IMR-90 (cell line): ENCODE measurements around the gene DEFB129. TPM values are rescaled to one million over a fixed set of nuclear protein-coding genes. Genes with fewer than 3 reads are reported as not detected.

Experiments
- ATAC-seq: fragments of 200-7000 bp; cut with Tn5 transposase; 2 replicates; pipeline ENCODE4 v1.9.1; 2020; ENCODE audit warnings: low read depth, mild to moderate bottlenecking, moderate library complexity
- Bru-seq: library from RNA; stranded (reverse); fragments of 400-500 nt; gene quantifications from one replicate; lab custom pipeline; 2021; lab: Mats Ljungman, UMichigan
- BruChase-seq, 2 experiments: library from RNA; stranded (reverse); fragments of 400-500 nt; gene quantifications; one replicate each; lab custom pipeline; 2021; lab: Mats Ljungman, UMichigan
- BruUV-seq: library from RNA; stranded (reverse); fragments of 400-500 nt; replicated peaks from 2 replicates; lab custom pipeline; 2021; lab: Mats Ljungman, UMichigan
- CTCF ChIA-PET: fragments of 300-600 bp; formaldehyde crosslinking; extraction: SDS; loops from one replicate; lab custom pipeline; 2021; ENCODE audit warnings: antibody characterized with exemption; lab: Yijun Ruan, JAX
- POLR2A ChIA-PET: fragments of 300-600 bp; sonication (Branson Sonifier 250); formaldehyde crosslinking; loops from one replicate; lab custom pipeline; 2022; ENCODE audit warnings: antibody characterized with exemption; ENCODE audit not compliant: unreplicated experiment; lab: Charles Lee
- DNase-seq: peaks from one replicate; pipeline ENCODE4 v3.0.0; 2013
- H2AFZ ChIP-seq: replicated peaks from 2 replicates; pipeline ENCODE3; 2013; ENCODE audit warnings: low read length, mild to moderate bottlenecking; ENCODE audit not compliant: poor library complexity
- H2AK5ac ChIP-seq: 2 replicates; pipeline ENCODE4 v1.6.1; 2013; ENCODE audit warnings: low read depth, low read length, inconsistent platforms
- H2AK9ac ChIP-seq: replicated peaks from 2 replicates; pipeline ENCODE3; 2013; ENCODE audit warnings: mild to moderate bottlenecking, low read depth, low read length, moderate library complexity; ENCODE audit not compliant: poor library complexity
- H2BK120ac ChIP-seq: 2 replicates; pipeline ENCODE4 v1.6.1; 2013; ENCODE audit warnings: low read depth, low read length, inconsistent platforms
- H2BK15ac ChIP-seq: 3 replicates; pipeline ENCODE4 v1.6.1; 2013; ENCODE audit warnings: low read depth, low read length, inconsistent platforms
- H2BK20ac ChIP-seq: 2 replicates; pipeline ENCODE4 v1.6.1; 2013; ENCODE audit warnings: low read depth, mild to moderate bottlenecking, inconsistent platforms, low read length, moderate library complexity
- H2BK5ac ChIP-seq: 2 replicates; pipeline ENCODE4 v1.6.1; 2013; ENCODE audit warnings: mild to moderate bottlenecking, low read depth, low read length, inconsistent platforms; ENCODE audit not compliant: poor library complexity, severe bottlenecking
- H3K14ac ChIP-seq: replicated peaks from 2 replicates; pipeline ENCODE4 v1.6.1; 2013; ENCODE audit warnings: low read depth, low read length, inconsistent platforms
- H3K18ac ChIP-seq: 2 replicates; pipeline ENCODE4 v1.6.1; 2013; ENCODE audit warnings: low read depth, low read length, control low read depth
- H3K23ac ChIP-seq: 2 replicates; pipeline ENCODE4 v1.6.1; 2013; ENCODE audit warnings: low read depth, low read length, inconsistent platforms
- H3K27ac ChIP-seq: 2 replicates; pipeline ENCODE4 v1.5.1; 2013; ENCODE audit warnings: mild to moderate bottlenecking, control low read depth, low read length; ENCODE audit not compliant: insufficient read depth
- H3K27me3 ChIP-seq: 2 replicates; pipeline ENCODE4 v1.6.1; 2013; ENCODE audit warnings: low read length; ENCODE audit not compliant: control insufficient read depth, insufficient read depth
- H3K36me3 ChIP-seq: 2 replicates; pipeline ENCODE4 v1.6.1; 2013; ENCODE audit warnings: low read length, mixed read lengths; ENCODE audit not compliant: control insufficient read depth, insufficient read depth
- H3K4ac ChIP-seq: 2 replicates; pipeline ENCODE4 v1.6.1; 2013; ENCODE audit warnings: low read depth, low read length, inconsistent platforms
- H3K4me1 ChIP-seq: 2 replicates; pipeline ENCODE4 v1.6.1; 2013; ENCODE audit warnings: low read length, mixed read lengths; ENCODE audit not compliant: control insufficient read depth, insufficient read depth
- H3K4me2 ChIP-seq: 2 replicates; pipeline ENCODE4 v1.6.1; 2013; ENCODE audit warnings: low read depth, mild to moderate bottlenecking, control low read depth, low read length, moderate library complexity
- H3K4me3 ChIP-seq: 2 replicates; pipeline ENCODE4 v1.5.1; 2013; ENCODE audit warnings: low read depth, mild to moderate bottlenecking, control low read depth, low read length, moderate library complexity; ENCODE audit not compliant: insufficient read depth
- H3K56ac ChIP-seq: 2 replicates; pipeline ENCODE4 v1.6.1; 2013; ENCODE audit warnings: low read length, inconsistent platforms; ENCODE audit not compliant: insufficient read depth; ENCODE audit errors: extremely low read depth
- H3K79me1 ChIP-seq, 2 experiments: 2 replicates each; pipeline ENCODE4 v1.6.1; 2013; ENCODE audit warnings: low read length in 2 of 2, inconsistent platforms in 1 of 2, low read depth in 1 of 2
- H3K9ac ChIP-seq: 2 replicates; pipeline ENCODE4 v1.6.1; 2013; ENCODE audit warnings: low read depth, low read length, control low read depth
- H3K9me1 ChIP-seq: 2 replicates; pipeline ENCODE4 v1.6.1; 2013; ENCODE audit warnings: low read length, inconsistent platforms; ENCODE audit not compliant: insufficient read depth
- H3K9me3 ChIP-seq: 2 replicates; pipeline ENCODE4 v1.6.1; 2013; ENCODE audit warnings: low read length; ENCODE audit not compliant: control insufficient read depth, insufficient read depth
- H4K20me1 ChIP-seq: 2 replicates; pipeline ENCODE4 v1.6.1; 2013; ENCODE audit warnings: low read length, inconsistent platforms; ENCODE audit not compliant: insufficient read depth
- H4K5ac ChIP-seq: 2 replicates; pipeline ENCODE4 v1.6.1; 2013; ENCODE audit warnings: mild to moderate bottlenecking, low read depth, low read length, control low read depth
- H4K8ac ChIP-seq, 2 experiments: 2 replicates each; pipeline ENCODE4 v1.6.1; 2013; ENCODE audit warnings: low read depth in 2 of 2, low read length in 2 of 2, control low read depth in 1 of 2, inconsistent platforms in 1 of 2
- H4K91ac ChIP-seq: 2 replicates; pipeline ENCODE4 v1.6.1; 2013; ENCODE audit warnings: low read depth, low read length, inconsistent platforms; ENCODE audit not compliant: insufficient read depth
- CEBPB ChIP-seq: IDR thresholded peaks from 2 replicates; pipeline ENCODE4 v1.6.1; 2012; ENCODE audit warnings: low read depth, low read length, improper control_type of control experiment
- CHD1 ChIP-seq: IDR thresholded peaks from 2 replicates; pipeline ENCODE4 v1.6.1; 2012; ENCODE audit warnings: low read depth, low read length, improper control_type of control experiment
- MAFK ChIP-seq: IDR thresholded peaks from 2 replicates; pipeline ENCODE4 v1.6.1; 2012; ENCODE audit warnings: low read depth, low read length, improper control_type of control experiment
- MXI1 ChIP-seq: IDR thresholded peaks from 2 replicates; pipeline ENCODE4 v1.6.1; 2012; ENCODE audit warnings: low read depth, mild to moderate bottlenecking, low read length, moderate library complexity, borderline replicate concordance
- NFE2L2 ChIP-seq: fragments of 150-350 bp; IDR thresholded peaks from 2 replicates; pipeline ENCODE4 v1.6.1; 2016; ENCODE audit warnings: low read depth, mild to moderate bottlenecking, low read length
- POLR2A ChIP-seq: IDR thresholded peaks from 2 replicates; pipeline ENCODE4 v1.6.1; 2012; ENCODE audit warnings: mild to moderate bottlenecking, low read depth, low read length
- RFX5 ChIP-seq: IDR thresholded peaks from 2 replicates; pipeline ENCODE4 v1.8.0; 2012; ENCODE audit warnings: low read depth, mild to moderate bottlenecking, low read length, moderate library complexity
- SMC3 ChIP-seq: fragments of 150-350 bp; IDR thresholded peaks from 2 replicates; pipeline ENCODE4 v1.6.1; 2016; ENCODE audit warnings: low read depth, mild to moderate bottlenecking, antibody characterized with exemption, low read length, moderate library complexity
- WGBS, 2 experiments: methylation state at CpG; one replicate each; pipeline versions ENCODE4 v1.1.5 to v1.1.7; 2013; ENCODE audit warnings: missing lambda C conversion rate in 2 of 2; ENCODE audit not compliant: insufficient read length in 1 of 2; ENCODE audit errors: extremely low coverage in 2 of 2; 5-methylcytosine and 5-hydroxymethylcytosine counted together
- dilution Hi-C: fragments of 300-500 bp; cut with HindIII; formaldehyde crosslinking; loops from one replicate; pipeline ENCODE4 v1.14.3; 2018; ENCODE audit warnings: low sequenced_read_pairs; ENCODE audit not compliant: unreplicated experiment
- in situ Hi-C: fragments of 300-500 bp; cut with MboI; formaldehyde crosslinking; loops from 3 replicates; pipeline ENCODE4 v1.14.3; 2019; ENCODE audit warnings: low sequenced_read_pairs, inconsistent platforms, mixed read lengths
- intact Hi-C: fragments of 100-400 bp; cut with micrococcal nuclease; formaldehyde crosslinking; loops from 2 replicates; pipeline ENCODE4 v1.10.0; 2022
- long read RNA-seq: library from polyadenylated mRNA; unstranded; transcript quantifications from one replicate; pipeline ENCODE4 v2.0.0, GENCODE V29; 2021; ENCODE audit not compliant: unreplicated experiment
- polyA plus RNA-seq, 3 experiments: library from polyadenylated mRNA; depleted of rRNA; stranded (reverse); fragments of >200 nt; gene quantifications; 2 replicates each; pipeline ENCODE4 v1.2.3, GENCODE V29; 2012; ENCODE audit warnings: low replicate concordance in 1 of 3
- total RNA-seq: library from RNA; depleted of rRNA; stranded (reverse); fragments of >200 nt; gene quantifications from 2 replicates; pipeline ENCODE4 v1.2.3, GENCODE V29; 2012; rRNA removed
- TF ChIP-seq, protein P1 (sequence below): fragments of 150-350 bp; IDR thresholded peaks from 2 replicates; pipeline ENCODE4 v1.6.1; 2016; ENCODE audit warnings: low read depth, mild to moderate bottlenecking, low read length, moderate library complexity, borderline replicate concordance

DEFB129 gene, protein sequence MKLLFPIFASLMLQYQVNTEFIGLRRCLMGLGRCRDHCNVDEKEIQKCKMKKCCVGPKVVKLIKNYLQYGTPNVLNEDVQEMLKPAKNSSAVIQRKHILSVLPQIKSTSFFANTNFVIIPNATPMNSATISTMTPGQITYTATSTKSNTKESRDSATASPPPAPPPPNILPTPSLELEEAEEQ
- total RNA-seq (not detected in 2 replicates), polyA plus RNA-seq (2012; rRNA removed) (not detected in 2 replicates), Bru-seq, nascent RNA (not detected), BruChase-seq, experiment 1, labeled RNA remaining after a 6-hour chase (not detected), BruChase-seq, experiment 2, labeled RNA remaining after a 2-hour chase (not detected)
- not detected in 2 replicates for polyA plus RNA-seq (2012; cell fraction: cytosol; rRNA removed)
- polyA plus RNA-seq (2012; cell fraction: nucleus; rRNA removed; ENCODE audit: low replicate concordance): not detected in 2 replicates
- long read RNA-seq: 0 reads

- TF ChIP-seq CEBPB (no peak), SMC3 (no peak), NFE2L2 (no peak), MAFK (no peak), MXI1 (no peak), CHD1 (no peak), RFX5 (no peak), POLR2A (no peak)
- TF ChIP-seq, protein P1, sequence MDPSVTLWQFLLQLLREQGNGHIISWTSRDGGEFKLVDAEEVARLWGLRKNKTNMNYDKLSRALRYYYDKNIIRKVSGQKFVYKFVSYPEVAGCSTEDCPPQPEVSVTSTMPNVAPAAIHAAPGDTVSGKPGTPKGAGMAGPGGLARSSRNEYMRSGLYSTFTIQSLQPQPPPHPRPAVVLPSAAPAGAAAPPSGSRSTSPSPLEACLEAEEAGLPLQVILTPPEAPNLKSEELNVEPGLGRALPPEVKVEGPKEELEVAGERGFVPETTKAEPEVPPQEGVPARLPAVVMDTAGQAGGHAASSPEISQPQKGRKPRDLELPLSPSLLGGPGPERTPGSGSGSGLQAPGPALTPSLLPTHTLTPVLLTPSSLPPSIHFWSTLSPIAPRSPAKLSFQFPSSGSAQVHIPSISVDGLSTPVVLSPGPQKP: no peak
- POLR2A ChIA-PET: no interaction called here
- no peak for ATAC-seq
Measured at GRCh38 chr20:226958-227357, at the start of gene DEFB129. Gene DEFB129, plus strand, starts transcription at chr20:227258. Its CDS starts 31 bp downstream, at chr20:227289.

More at GRCh38 chr20:226958-227357, at the start of gene DEFB129:
- Histone ChIP-seq H3K23ac (no peak within 1 kb of the TSS), H4K91ac (no peak within 1 kb of the TSS), H3K4me2 (no peak within 1 kb of the TSS), H4K5ac (no peak within 1 kb of the TSS), H3K9me3 (no peaks in the 10 kb centered on the region), H2BK5ac (no peak within 1 kb of the TSS), H3K9ac (no peak within 1 kb of the TSS), H2AK5ac (no peak within 1 kb of the TSS), H3K36me3 (no peaks in the 10 kb centered on the region), H2BK15ac (no peak within 1 kb of the TSS), H2BK120ac (no peak within 1 kb of the TSS), H3K14ac (no peak within 1 kb of the TSS), H4K8ac (no peak within 1 kb of the TSS), H4K20me1 (no peaks in the 10 kb centered on the region), H2BK20ac (no peak within 1 kb of the TSS), H2AFZ (no peak within 1 kb of the TSS), H3K9me1 (no peaks in the 10 kb centered on the region), H3K79me1 (no peaks in the 10 kb centered on the region), H3K27me3 (peaks cover 3% of the 10 kb centered on the region), H3K18ac (no peak within 1 kb of the TSS), H3K4ac (no peak within 1 kb of the TSS), H2AK9ac (no peak within 1 kb of the TSS), H3K4me1 (no peaks in the 10 kb centered on the region), H3K56ac (no peak within 1 kb of the TSS), H3K27ac (no peak within 1 kb of the TSS), H3K4me3 (no peak within 1 kb of the TSS)
- dilution Hi-C loops (no loop called here), intact Hi-C loops (no loop called here), in situ Hi-C loops (no loop called here)
- no CpG with 5 or more reads among the region's 3 CpGs for WGBS, 2 experiments
- no TSS peak for BruUV-seq
- no peak for DNase-seq
- CTCF ChIA-PET: interaction anchor here (0.6 kb wide), 1 partner anchor 311 kb away, joined by 6 read pairs; no protein-coding TSS in a partner anchor
